Subcutaneous abdominal adipose tissue (tissue), 5 donors: Measurements from ENCODE around the gene FAM24B.
"Not testable (repeated sequence)": the region's sequence is repeated elsewhere in the genome, so short reads cannot be mapped to it uniquely, and the experiment has no call there.

Experiments
- H3K27ac ChIP-seq: one replicate; pipeline ENCODE4 v1.7.0; 2013; ENCODE audit warnings: low read depth, mild to moderate bottlenecking, inconsistent platforms, low read length, moderate library complexity
- H3K27me3 ChIP-seq, 5 donors: one replicate each; pipeline ENCODE4 v1.7.0; 2013; ENCODE audit warnings: low read length in 5 of 5, inconsistent platforms in 1 of 5; ENCODE audit not compliant: control insufficient read depth in 5 of 5, insufficient read depth in 4 of 5
- H3K36me3 ChIP-seq, 5 donors: one replicate each; pipeline ENCODE4 v1.7.0; 2013; ENCODE audit warnings: low read length in 5 of 5; ENCODE audit not compliant: control insufficient read depth in 5 of 5, insufficient read depth in 5 of 5
- H3K4me1 ChIP-seq, 5 donors: one replicate each; pipeline ENCODE4 v1.7.0; 2013; ENCODE audit warnings: low read length in 5 of 5, mild to moderate bottlenecking in 3 of 5, moderate library complexity in 1 of 5; ENCODE audit not compliant: control insufficient read depth in 5 of 5, insufficient read depth in 5 of 5
- H3K4me3 ChIP-seq, 5 donors: one replicate each; pipeline ENCODE4 v1.7.0; 2013; ENCODE audit warnings: low read length in 5 of 5, low read depth in 1 of 5
- H3K9ac ChIP-seq, 5 donors: one replicate each; pipeline ENCODE4 v1.7.0; 2013; ENCODE audit warnings: low read length in 5 of 5, mild to moderate bottlenecking in 4 of 5, moderate library complexity in 3 of 5
- H3K9me3 ChIP-seq, 5 donors: one replicate each; pipeline ENCODE4 v1.7.0; 2013; ENCODE audit warnings: low read length in 5 of 5; ENCODE audit not compliant: control insufficient read depth in 5 of 5
- donor health status: healthy.
- donor health status: healthy.
- donor health status: healthy.
- donor health status: healthy.
- donor health status: healthy.

The FAM24B gene

DNA sequence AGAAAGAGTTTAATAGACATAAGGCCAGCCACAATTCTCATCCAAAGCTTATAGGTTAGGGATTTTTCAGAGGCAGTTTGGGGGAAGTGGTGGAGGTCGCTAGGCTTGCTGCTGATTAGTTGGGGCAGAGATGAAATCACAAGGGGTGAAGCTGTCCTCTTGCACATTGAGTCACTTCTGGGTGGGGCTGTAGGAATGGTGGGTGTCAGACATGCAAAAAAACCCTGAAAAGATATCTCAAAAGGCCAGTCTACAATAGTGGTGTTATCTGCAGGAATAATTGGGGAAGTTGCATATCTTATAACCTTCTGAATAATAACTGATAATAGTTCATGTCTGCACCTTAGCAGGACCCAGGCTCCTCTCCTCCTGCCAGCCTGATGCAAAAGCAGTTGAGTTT, 2.1 kb downstream of the FAM24B start:
- no peak overlapping the region for H3K27ac ChIP-seq
- H3K27me3 ChIP-seq: no peaks in the 10 kb centered on the region
- no peak overlapping the region for H3K9ac ChIP-seq
- no peak overlapping the region for H3K4me3 ChIP-seq
- H3K36me3 ChIP-seq: no peaks in the 10 kb centered on the region
- no peaks in the 10 kb centered on the region for H3K9me3 ChIP-seq
- peaks cover 0 to 19% (median 17%) of the 10 kb centered on the region in 5 donors for H3K4me1 ChIP-seq

DNA sequence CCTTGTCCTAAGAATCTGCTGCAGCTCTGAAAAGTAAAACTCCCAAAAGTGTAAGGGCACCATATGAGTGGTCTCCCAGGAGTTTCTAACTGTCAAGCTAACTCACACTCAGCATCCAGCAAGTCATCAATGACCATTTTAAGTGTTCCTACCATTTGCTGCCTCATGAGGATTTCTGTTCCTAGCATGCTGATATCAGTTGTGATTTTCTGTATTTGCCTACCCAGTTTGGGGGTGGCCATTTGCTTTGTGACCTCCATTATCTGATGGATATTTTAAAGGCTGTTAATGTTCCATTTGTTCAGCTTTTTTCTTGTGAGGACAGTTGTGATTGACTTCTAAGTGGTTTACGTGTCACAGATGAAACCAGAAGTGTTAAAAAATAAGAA, 2.9 kb downstream of the FAM24B start:
- Histone ChIP-seq H3K4me3 (no peak overlapping the region), H3K27me3 (no peaks in the 10 kb centered on the region), H3K27ac (no peak overlapping the region), H3K36me3 (no peaks in the 10 kb centered on the region), H3K9me3 (no peaks in the 10 kb centered on the region), H3K4me1 (peaks cover 0 to 19% (median 17%) of the 10 kb centered on the region in 5 donors), H3K9ac (no peak overlapping the region)

DNA sequence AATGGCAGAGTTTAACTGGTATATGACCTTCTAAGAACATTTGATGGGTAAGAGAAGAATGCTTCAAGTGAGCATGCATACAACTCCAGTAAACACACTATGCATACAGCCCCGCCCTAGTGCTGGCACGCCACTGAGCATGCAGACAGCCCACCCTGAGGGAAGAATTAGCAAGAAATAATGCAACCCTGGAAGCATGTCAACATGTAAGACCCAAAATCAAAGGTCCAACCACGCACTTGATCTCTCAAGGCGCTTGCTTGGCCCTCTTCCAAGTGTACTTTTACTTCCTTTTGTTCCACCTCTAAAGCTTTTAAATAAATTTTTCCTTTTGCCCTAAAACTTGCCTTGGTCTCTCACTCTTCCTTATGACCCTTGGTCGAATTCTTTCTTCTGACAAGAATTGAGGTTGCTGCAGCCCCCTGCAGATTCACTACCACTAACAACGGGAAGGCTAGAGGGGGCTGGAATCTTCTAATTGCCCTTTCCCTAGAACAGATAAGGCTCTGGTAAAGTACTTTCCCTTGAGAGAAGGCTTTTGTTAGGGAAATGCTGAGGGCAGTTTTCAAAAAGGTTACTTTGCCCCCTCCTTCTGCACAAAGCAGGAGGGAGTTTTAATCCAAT, 3.4 kb downstream of the FAM24B start:
- Histone ChIP-seq H3K9me3 (no peaks in the 10 kb centered on the region), H3K4me3 (no peak overlapping the region), H3K36me3 (no peaks in the 10 kb centered on the region), H3K9ac (no peak overlapping the region), H3K4me1 (peaks cover 0 to 19% (median 17%) of the 10 kb centered on the region in 5 donors), H3K27ac (no peak overlapping the region), H3K27me3 (no peaks in the 10 kb centered on the region)

DNA sequence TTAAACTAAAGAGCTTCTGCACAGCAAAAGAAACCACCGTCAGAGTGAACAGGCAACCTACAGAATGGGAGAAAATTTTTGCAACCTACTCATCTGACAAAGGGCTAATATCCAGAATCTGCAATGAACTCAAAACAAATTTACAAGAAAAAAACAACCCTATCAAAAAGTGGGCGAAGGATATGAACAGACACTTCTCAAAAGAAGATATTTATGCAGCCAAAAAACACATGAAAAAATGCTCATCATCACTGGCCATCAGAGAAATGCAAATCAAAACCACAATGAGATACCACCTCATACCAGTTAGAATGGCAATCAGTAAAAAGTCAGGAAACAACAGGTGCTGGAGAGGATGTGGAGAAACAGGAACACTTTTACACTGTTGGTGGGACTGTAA, 7.4 kb downstream of the FAM24B start:
- H3K27me3 ChIP-seq, H3K9ac ChIP-seq, H3K4me1 ChIP-seq, H3K4me3 ChIP-seq, H3K9me3 ChIP-seq, H3K27ac ChIP-seq, H3K36me3 ChIP-seq: not testable (repeated sequence)

DNA sequence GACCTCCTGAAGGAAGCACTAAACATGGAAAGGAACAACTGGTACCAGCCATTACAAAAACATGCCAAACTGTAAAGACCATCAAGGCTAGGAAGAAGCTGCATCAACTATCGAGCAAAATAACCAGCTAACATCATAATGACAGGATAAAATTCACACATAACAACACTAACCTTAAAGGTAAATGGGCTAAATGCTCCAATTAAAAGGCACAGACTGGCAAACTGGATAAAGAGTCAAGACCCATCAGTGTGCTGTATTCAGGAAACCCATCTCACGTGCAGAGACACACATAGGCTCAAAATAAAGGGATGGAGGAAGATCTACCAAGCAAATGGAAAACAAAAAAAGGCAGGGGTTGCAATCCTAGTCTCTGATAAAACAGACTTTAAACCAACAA, 10.6 kb downstream of the FAM24B start:
- not testable (repeated sequence) for H3K4me3 ChIP-seq, H3K9me3 ChIP-seq

DNA sequence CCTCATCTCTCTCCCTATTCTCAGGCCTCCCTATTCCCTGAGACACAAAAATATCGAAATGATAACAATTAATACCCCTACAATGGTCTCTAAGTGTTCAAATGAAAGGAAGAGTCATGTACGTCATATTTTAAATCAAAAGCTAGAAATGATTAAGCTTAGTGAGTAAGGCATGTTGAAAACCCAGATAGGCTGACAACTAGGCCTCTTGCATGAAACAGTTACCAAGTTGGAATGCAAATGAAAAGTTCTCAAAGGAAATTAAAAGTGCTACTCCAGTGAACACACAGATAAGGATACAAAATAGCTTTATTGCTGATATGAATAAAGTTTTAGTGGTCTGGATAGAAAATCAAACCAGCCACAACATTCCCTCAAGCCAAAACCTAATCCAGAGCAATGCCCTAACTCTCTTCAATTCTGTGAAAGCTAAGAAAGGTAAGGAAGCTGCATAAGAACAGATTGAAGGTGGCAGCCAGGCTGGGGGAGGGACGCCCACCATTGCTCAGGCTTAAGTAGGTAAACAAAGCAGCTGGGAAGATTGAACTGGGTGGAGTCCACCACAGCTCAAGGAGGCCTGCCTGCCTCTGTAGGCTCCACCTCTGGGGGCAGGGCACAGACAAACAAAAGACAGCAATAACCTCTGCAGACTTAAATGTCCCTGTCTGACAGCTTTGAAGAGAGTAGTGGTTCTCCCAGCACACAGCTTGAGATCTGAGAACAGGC, 12.5 kb downstream of the FAM24B start:
- not testable (repeated sequence) for H3K9ac ChIP-seq, H3K27ac ChIP-seq, H3K27me3 ChIP-seq, H3K36me3 ChIP-seq, H3K4me3 ChIP-seq, H3K9me3 ChIP-seq, H3K4me1 ChIP-seq

More for the DNA sequence above, 10.6 kb downstream of the FAM24B start:
- H3K27ac ChIP-seq, H3K36me3 ChIP-seq, H3K9ac ChIP-seq, H3K4me1 ChIP-seq, H3K27me3 ChIP-seq: not testable (repeated sequence)

DNA sequence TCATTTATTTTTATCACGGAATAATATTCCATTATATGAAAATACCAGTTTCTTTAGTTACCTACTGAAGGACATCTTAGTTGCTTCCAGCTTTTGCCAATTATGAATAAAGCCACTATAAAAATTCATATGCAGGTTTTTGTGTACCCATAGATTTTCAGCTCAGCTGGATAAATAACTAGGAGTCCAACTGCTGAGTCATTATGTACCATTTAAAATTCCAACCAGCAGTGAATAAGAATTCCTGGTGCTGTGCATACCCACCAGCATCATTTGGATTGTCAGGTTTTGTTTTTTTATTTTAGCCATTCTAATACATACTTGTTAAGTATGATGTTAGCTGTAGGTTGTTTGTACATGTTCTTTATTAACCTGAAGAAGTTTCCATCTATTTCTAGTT, 14.5 kb downstream of the FAM24B start:
- Histone ChIP-seq H3K27ac (no peak overlapping the region), H3K27me3 (no peaks in the 10 kb centered on the region), H3K4me1 (no peaks in the 10 kb centered on the region), H3K4me3 (no peak overlapping the region), H3K9ac (no peak overlapping the region), H3K36me3 (no peaks in the 10 kb centered on the region), H3K9me3 (no peaks in the 10 kb centered on the region)

DNA sequence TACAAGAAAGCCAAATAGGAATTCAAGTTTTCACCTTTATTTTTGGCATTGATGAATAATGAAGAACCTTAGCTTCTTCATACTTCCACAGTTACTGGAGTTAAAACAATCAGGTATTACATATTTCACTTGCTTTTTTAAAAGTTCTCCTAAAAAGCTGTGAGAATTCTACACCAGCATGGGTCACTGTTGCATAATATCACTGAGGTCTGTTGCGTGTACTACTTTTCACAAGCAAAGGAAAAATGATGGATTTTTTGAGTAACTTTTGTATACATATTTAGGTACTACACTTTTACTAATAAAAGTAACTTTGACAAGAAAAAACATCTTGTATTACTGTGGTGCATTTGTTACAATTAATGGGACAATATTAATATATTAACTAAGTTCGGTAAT, 15.2 kb downstream of the FAM24B start:
- Histone ChIP-seq H3K9me3 (no peaks in the 10 kb centered on the region), H3K9ac (no peak overlapping the region), H3K27me3 (no peaks in the 10 kb centered on the region)

DNA sequence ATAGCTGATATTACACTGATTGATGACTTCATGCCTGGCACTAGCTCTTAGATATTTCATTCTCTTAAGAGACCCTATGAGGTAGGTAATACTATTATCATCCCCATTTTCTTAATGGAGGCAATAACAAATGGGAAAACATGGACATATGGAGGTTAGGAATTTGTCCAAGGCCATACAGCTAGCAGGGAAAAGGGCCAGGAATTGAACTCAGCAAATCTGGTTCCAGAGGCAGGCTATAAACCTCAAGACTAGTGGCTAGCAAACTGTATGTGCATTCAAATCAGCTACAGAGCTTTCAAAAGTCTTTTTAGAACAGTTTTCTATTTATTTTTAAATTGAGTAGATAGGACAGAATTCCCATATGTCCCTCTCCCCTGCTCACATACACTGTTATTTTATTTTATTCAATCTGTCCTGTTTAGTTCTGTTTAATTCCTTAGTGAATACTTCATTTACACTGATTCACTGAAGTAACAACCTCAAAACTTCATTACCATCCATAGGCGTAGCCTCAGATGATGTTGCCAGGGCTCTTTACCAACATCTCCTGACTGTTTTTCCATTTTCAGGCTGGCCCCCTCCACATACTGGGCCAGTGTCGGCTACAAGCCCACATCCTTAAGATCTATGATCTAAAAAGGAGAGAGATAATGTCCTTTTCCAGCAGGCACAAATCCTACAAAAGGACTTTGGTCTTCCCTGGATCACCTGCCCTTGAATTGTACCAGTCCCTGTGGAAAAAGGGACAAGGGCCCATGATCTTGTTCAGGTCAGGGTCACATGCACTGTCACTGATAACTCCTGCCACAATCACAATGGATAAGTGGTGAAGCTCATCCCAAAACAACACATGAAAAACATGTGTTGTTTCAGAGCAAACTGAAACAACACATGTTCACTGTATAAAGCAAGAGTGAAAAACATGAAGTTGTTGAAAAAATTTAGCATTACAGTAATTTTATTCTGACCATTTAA, 15.9 kb downstream of the FAM24B start:
- Histone ChIP-seq H3K4me3 (no peak overlapping the region), H3K9me3 (no peaks in the 10 kb centered on the region), H3K36me3 (no peaks in the 10 kb centered on the region), H3K27me3 (no peaks in the 10 kb centered on the region), H3K4me1 (no peaks in the 10 kb centered on the region), H3K27ac (no peak overlapping the region), H3K9ac (no peak overlapping the region)

More for the DNA sequence above, 15.2 kb downstream of the FAM24B start:
- Histone ChIP-seq H3K36me3 (no peaks in the 10 kb centered on the region), H3K27ac (no peak overlapping the region), H3K4me1 (no peaks in the 10 kb centered on the region), H3K4me3 (no peak overlapping the region)

DNA sequence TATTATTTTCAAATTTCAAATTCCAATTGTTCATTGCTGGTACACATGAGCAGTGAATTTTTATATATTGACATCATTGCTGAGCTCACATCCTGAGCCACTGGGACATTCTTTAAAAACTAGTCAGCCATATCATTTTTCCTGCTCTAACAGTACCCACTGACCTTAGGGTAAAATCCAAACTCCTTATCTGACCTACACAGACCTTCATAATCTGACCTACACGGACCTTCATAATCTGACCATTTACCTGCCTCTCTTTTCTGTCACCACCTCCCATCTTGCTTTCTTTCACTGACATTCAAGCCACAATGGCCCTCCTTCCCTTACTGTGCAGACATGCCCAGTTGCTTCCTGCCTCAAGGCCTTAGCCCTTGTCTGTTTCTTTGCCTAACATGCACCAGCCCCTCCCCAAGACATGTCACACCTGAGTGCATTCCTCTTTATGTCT, 17.6 kb downstream of the FAM24B start:
- Histone ChIP-seq H3K9ac (no peak overlapping the region), H3K36me3 (no peaks in the 10 kb centered on the region), H3K27ac (no peak overlapping the region), H3K4me1 (no peaks in the 10 kb centered on the region), H3K4me3 (no peak overlapping the region), H3K27me3 (no peaks in the 10 kb centered on the region), H3K9me3 (no peaks in the 10 kb centered on the region)
